ENCODE data around the gene DUSP2. TPM values are rescaled to one million over a fixed set of nuclear protein-coding genes. Genes with fewer than 3 reads are reported as not detected.

Gene DUSP2
- total RNA-seq, 4 donors from 2014 or later: 26.0 to 124 (median 74.1) TPM

- H3K27ac ChIP-seq: no peak overlapping the region
- peaks cover 14% of the 10 kb centered on the region for H3K36me3 ChIP-seq
- H3K9me3 ChIP-seq: no peaks in the 10 kb centered on the region
- no peak for DNase-seq (ENCODE audit: low spot score in 2 of 2)
- no peaks in the 10 kb centered on the region for H3K4me1 ChIP-seq
- no peak overlapping the region for H3K4me3 ChIP-seq
- WGBS: 100% methylated on average over 1 of the region's 1 CpG
- no peaks in the 10 kb centered on the region for H3K27me3 ChIP-seq
- TF ChIP-seq POLR2A (IDR thresholded peaks at IDR 0.05): no peak
Measured at GRCh38 chr2:96180002-96180401, 34.8 kb upstream of the DUSP2 start.

- Histone ChIP-seq H3K27ac (no peak overlapping the region), H3K9me3 (no peaks in the 10 kb centered on the region), H3K27me3 (no peaks in the 10 kb centered on the region), H3K4me1 (no peaks in the 10 kb centered on the region), H3K4me3 (no peak overlapping the region), H3K36me3 (no peaks in the 10 kb centered on the region)
- no peak for TF ChIP-seq POLR2AphosphoS5 (IDR thresholded peaks at IDR 0.05)
- TF ChIP-seq CTCF (IDR thresholded peaks at IDR 0.05): no peak
- TF ChIP-seq POLR2A (IDR thresholded peaks at IDR 0.05): no peak
- no peak for TF ChIP-seq EP300 (IDR thresholded peaks at IDR 0.05)
- DNase-seq (ENCODE audit: low spot score in 2 of 2): no peak
- WGBS: 60% methylated on average over 4 of the region's 4 CpGs
Measured at GRCh38 chr2:96176661-96177060, 31.4 kb upstream of the DUSP2 start.

DNA sequence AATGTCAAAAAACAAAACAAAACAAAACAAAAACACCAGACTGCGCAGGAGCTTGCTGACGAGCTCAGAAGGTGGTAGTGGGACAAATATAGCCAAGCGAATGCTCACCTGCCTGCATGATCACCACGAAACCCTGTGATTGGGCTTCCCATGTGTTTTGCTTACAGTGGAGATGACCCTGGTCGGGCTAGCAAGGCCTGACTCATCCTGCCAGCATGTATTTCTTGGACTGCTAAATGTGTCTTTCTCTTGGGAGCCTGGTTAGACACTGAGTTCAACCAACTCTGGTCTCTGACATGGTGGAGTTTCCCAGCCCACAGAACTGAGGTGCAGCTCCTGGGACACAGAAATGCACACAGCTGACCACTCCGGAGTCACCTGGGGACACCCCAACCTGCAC lies 30.7 kb upstream of the DUSP2 start:
- Histone ChIP-seq H3K27me3 (no peaks in the 10 kb centered on the region), H3K4me1 (no peaks in the 10 kb centered on the region), H3K4me3 (no peak overlapping the region), H3K36me3 (no peaks in the 10 kb centered on the region), H3K9me3 (no peaks in the 10 kb centered on the region), H3K27ac (no peak overlapping the region)
- TF ChIP-seq EP300 (IDR thresholded peaks at IDR 0.05) (no peak), CTCF (IDR thresholded peaks at IDR 0.05) (no peak), POLR2A (IDR thresholded peaks at IDR 0.05) (no peak), POLR2AphosphoS5 (IDR thresholded peaks at IDR 0.05) (no peak)
- WGBS: 84% methylated on average over 6 of the region's 6 CpGs
- DNase-seq (ENCODE audit: low spot score in 2 of 2): no peak

DNA sequence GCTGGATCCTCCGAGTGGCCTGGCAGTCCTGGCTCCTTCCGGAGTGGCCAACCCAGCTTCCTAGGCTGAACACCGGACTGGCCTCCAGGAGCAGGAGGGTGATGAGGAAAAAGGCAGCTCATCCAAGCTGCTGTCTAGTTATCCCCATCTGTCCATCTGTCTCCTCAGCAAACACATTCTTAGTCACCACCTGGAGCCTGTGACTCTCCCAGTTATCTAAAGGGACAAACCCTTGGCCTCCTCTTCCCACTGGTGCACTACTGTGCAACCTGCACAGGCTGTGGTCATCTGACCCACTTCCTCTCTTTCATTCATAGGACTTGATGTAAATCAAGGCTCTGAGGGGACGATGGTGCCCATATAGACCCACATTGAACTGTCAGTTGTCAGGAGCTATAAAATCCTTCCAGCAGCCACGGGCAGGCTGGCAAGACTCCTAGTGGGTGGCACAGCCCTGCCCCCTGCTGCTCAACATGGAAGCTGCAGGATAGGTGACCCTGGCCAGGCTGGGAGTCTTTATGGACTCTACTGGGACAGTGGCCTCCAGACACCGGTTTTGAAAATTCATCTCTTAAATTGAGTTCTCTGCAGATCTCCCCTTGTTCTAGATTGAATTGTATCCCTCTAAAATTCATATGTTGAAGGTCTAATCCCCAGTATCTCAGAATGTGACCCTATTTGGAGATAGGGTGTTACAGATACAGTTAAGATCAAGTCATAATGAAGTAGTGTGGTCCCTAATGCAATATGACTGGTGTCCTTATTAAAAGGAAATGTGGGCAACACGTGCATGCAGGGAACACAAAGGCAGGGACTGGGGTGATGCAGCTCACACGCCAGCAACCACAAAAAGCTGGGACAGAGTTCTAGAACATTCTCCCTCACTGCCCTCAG lies 29.3 kb upstream of the DUSP2 start:
- Histone ChIP-seq H3K27ac (no peak overlapping the region), H3K4me1 (no peaks in the 10 kb centered on the region), H3K4me3 (no peak overlapping the region), H3K27me3 (no peaks in the 10 kb centered on the region), H3K9me3 (no peaks in the 10 kb centered on the region), H3K36me3 (no peaks in the 10 kb centered on the region)
- no peak for DNase-seq (ENCODE audit: low spot score in 2 of 2)
- 53% methylated on average over 8 of the region's 8 CpGs for WGBS
- TF ChIP-seq POLR2AphosphoS5 (IDR thresholded peaks at IDR 0.05): no peak
- peak; percentile 65 to 85 for TF ChIP-seq CTCF (IDR thresholded peaks at IDR 0.05)
- no peak for TF ChIP-seq POLR2A (IDR thresholded peaks at IDR 0.05)
- no peak for TF ChIP-seq EP300 (IDR thresholded peaks at IDR 0.05)

DNA sequence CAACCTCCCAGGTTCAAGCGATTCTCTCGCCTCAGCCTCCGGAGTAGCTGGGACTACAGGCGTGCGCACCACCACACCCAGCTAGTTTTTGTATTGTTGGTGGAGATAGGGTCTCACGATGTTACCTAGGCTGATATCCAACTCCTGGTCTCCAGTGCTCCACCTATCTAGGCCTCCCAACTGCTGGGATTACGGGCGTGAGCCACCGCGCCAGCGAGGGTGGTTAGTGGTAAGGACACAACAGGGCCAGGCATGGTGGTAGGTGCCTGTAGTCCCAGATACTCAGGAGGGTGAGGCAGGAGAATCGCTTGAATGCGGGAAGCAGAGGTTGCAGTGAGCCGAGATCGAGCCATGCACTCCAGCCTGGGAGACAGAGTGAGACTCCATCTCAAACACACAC lies 26.6 kb upstream of the DUSP2 start:
- Histone ChIP-seq H3K27ac (no peak overlapping the region), H3K9me3 (no peaks in the 10 kb centered on the region), H3K36me3 (no peaks in the 10 kb centered on the region), H3K27me3 (no peaks in the 10 kb centered on the region), H3K4me1 (no peaks in the 10 kb centered on the region), H3K4me3 (no peak overlapping the region)
- DNase-seq (ENCODE audit: low spot score in 2 of 2): no peak
- 89% methylated on average over 15 of the region's 15 CpGs for WGBS
- TF ChIP-seq EP300 (IDR thresholded peaks at IDR 0.05) (no peak), CTCF (IDR thresholded peaks at IDR 0.05) (no peak), POLR2AphosphoS5 (IDR thresholded peaks at IDR 0.05) (no peak), POLR2A (IDR thresholded peaks at IDR 0.05) (no peak)
